ENCODE measurements around the gene THSD4.

Gene THSD4

GRCh38 chr15:71780115-71780976 lies 665.1 kb downstream of the THSD4 start:
- peak; percentile 36 for DNase-seq

- no peak for DNase-seq
Measured at GRCh38 chr15:71781179-71781964, 666.1 kb downstream of the THSD4 start.

GRCh38 chr15:71781965-71782265 lies 666.6 kb downstream of the THSD4 start:
- no peak for DNase-seq

GRCh38 chr15:71782422-71783165 lies 667.3 kb downstream of the THSD4 start:
- no peak for DNase-seq

GRCh38 chr15:71784719-71785118 lies 669.4 kb downstream of the THSD4 start:
- DNase-seq: no peak

- no peak for DNase-seq
Measured at GRCh38 chr15:71785996-71786395, 670.7 kb downstream of the THSD4 start.

- no peak for DNase-seq
Measured at GRCh38 chr15:71786673-71787072, 671.4 kb downstream of the THSD4 start.

- DNase-seq: no peak
Measured at GRCh38 chr15:71788646-71789579, 673.6 kb downstream of the THSD4 start.

- DNase-seq: no peak
Measured at GRCh38 chr15:71789616-71790015, 674.3 kb downstream of the THSD4 start.

- no peak for DNase-seq
Measured at GRCh38 chr15:71790081-71790480, 674.8 kb downstream of the THSD4 start.

GRCh38 chr15:71791975-71792374 lies 676.7 kb downstream of the THSD4 start:
- no peak for DNase-seq

- DNase-seq: no peak
Measured at GRCh38 chr15:71792521-71792920, 677.2 kb downstream of the THSD4 start.

GRCh38 chr15:71798641-71799040 lies 683.4 kb downstream of the THSD4 start:
- DNase-seq: no peak

GRCh38 chr15:71800190-71800589 lies 684.9 kb downstream of the THSD4 start:
- no peak for DNase-seq

- DNase-seq: no peak
Measured at GRCh38 chr15:71800835-71801745, 685.8 kb downstream of the THSD4 start.

GRCh38 chr15:71801935-71802655 lies 686.8 kb downstream of the THSD4 start:
- DNase-seq: no peak

- no peak for DNase-seq
Measured at GRCh38 chr15:71802770-71803169, 687.5 kb downstream of the THSD4 start.

- no peak for DNase-seq
Measured at GRCh38 chr15:71804226-71804625, 689.0 kb downstream of the THSD4 start.

- DNase-seq: no peak
Measured at GRCh38 chr15:71804695-71805470, 689.6 kb downstream of the THSD4 start.

- DNase-seq: no peak
Measured at GRCh38 chr15:71806452-71806931, 691.2 kb downstream of the THSD4 start.
